Stimulated activated naive B cell treated with anti-CD40 and anti-IgM and Interleukin-4, amounts not matched to agents 10 μg/mL and 1 μg/mL and 100 μg/mL, for 72 hours (primary cell): ENCODE measurements around the gene KCNQ1.

Source experiments
- ATAC-seq, 2 donors: fragments of 150-1000 bp; cut with Tn5 transposase; replicated peaks; 2 replicates each; pipeline ENCODE4 v1.10.0; 2021; ENCODE audit warnings: moderate library complexity in 1 of 2
- DNase-seq: peaks from one replicate; pipeline ENCODE4 v3.0.0; 2021
- H3K27ac Mint-ChIP-seq: one replicate; pipeline ENCODE4 v1.8.0; 2022; ENCODE audit warnings: mild to moderate bottlenecking, mixed read lengths
- H3K27me3 Mint-ChIP-seq, 2 donors: one replicate each; pipeline ENCODE4 v1.8.0; 2022; ENCODE audit warnings: mixed read lengths in 2 of 2
- H3K36me3 Mint-ChIP-seq, 2 donors: one replicate each; pipeline ENCODE4 v1.8.0; 2022; ENCODE audit warnings: mixed read lengths in 2 of 2, mild to moderate bottlenecking in 1 of 2
- H3K4me1 Mint-ChIP-seq, 2 donors: one replicate each; pipeline ENCODE4 v1.8.0; 2022; ENCODE audit warnings: mixed read lengths in 2 of 2, mild to moderate bottlenecking in 1 of 2
- H3K4me3 Mint-ChIP-seq, 2 donors: one replicate each; pipeline ENCODE4 v1.8.0; 2022; ENCODE audit warnings: mild to moderate bottlenecking in 2 of 2, mixed read lengths in 2 of 2, moderate library complexity in 1 of 2
- H3K9me3 Mint-ChIP-seq, 2 donors: one replicate each; pipeline ENCODE4 v1.8.0; 2022; ENCODE audit warnings: mixed read lengths in 2 of 2, mild to moderate bottlenecking in 1 of 2

The KCNQ1 gene

DNA sequence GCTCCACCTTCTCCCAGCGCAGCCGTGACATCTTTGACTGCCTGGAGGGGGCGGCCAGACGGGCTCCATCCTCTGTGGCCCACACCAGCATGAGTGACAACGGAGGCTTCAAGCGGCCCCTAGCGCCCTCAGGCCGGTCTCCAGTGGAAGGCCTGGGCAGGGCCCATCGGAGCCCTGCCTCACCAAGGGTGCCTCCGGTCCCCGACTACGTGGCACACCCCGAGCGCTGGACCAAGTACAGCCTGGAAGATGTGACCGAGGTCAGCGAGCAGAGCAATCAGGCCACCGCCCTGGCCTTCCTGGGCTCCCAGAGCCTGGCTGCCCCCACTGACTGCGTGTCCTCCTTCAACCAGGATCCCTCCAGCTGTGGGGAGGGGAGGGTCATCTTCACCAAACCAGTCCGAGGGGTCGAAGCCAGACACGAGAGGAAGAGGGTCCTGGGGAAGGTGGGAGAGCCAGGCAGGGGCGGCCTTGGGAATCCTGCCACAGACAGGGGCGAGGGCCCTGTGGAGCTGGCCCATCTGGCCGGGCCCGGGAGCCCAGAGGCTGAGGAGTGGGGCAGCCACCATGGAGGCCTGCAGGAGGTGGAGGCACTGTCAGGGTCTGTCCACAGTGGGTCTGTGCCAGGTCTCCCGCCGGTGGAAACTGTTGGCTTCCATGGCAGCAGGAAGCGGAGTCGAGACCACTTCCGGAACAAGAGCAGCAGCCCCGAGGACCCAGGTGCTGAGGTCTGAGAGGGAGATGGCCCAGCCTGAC lies 41.7 kb upstream of the KCNQ1 start:
- peaks cover 13 to 23% of the 10 kb centered on the region in 2 donors for H3K36me3 Mint-ChIP-seq
- H3K27ac Mint-ChIP-seq: peak overlapping the region; percentile 73
- no peak for DNase-seq
- H3K4me3 Mint-ChIP-seq: peak overlapping the region; percentile 55 to 96
- ATAC-seq: no peak
- peaks cover 19 to 48% of the 10 kb centered on the region in 2 donors for H3K4me1 Mint-ChIP-seq
- H3K27me3 Mint-ChIP-seq: no peaks in the 10 kb centered on the region
- H3K9me3 Mint-ChIP-seq: no peaks in the 10 kb centered on the region

DNA sequence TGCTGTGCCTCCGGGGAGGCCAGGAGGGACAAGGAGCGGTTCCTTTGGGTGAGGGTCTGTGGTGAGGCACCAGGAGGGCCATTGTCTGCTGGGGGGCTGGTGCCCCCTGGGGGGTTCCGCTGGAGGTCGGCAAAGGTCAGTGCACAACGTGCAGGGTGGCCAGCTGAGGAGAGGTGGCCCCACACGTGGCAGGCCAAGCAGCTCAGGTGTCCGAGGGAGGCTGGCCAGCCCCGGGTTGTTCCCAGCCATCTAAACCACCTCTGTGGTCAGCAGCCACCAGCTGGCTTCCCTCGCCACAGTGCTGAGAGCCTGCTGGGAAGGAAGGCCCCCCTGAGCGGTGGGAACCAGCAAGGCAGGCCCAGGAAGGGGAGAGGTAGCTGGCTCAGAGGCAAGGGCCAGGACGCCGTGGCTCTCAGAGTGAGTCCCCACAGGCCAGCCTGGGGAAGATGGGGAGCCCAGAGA lies 40.0 kb upstream of the KCNQ1 start:
- no peak overlapping the region for H3K4me3 Mint-ChIP-seq
- ATAC-seq (no peak), DNase-seq (no peak)
- H3K36me3 Mint-ChIP-seq: peaks cover 13 to 23% of the 10 kb centered on the region in 2 donors
- peaks cover 14 to 31% of the 10 kb centered on the region in 2 donors for H3K4me1 Mint-ChIP-seq
- H3K9me3 Mint-ChIP-seq: no peaks in the 10 kb centered on the region
- no peaks in the 10 kb centered on the region for H3K27me3 Mint-ChIP-seq
- H3K27ac Mint-ChIP-seq: peak overlapping the region; percentile 25

DNA sequence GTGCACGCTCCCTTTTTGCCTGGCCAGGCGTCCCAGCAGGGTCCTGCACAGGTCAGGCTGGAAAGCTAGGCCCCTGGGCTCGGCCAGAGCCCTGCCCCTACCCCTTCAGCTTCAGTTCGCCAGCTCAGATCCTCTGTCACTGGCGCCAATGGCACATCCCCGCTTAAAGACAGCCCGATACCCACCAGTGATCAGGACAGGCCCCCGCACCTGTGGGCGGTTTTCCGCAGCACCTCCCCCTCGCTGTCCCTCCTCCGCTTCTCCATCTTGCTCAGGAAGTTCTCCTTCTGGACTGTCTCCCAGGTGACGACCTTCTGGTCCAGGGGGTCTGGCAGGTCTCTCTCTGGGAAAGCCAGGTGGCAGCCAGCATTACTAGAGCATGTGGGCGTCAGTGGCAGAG lies 38.4 kb upstream of the KCNQ1 start:
- H3K27me3 Mint-ChIP-seq: peaks cover 0 to 6% of the 10 kb centered on the region in 2 donors
- H3K4me1 Mint-ChIP-seq: peaks cover 10 to 17% of the 10 kb centered on the region in 2 donors
- DNase-seq (no peak), ATAC-seq (no peak)
- H3K9me3 Mint-ChIP-seq: no peaks in the 10 kb centered on the region
- H3K4me3 Mint-ChIP-seq: no peak overlapping the region
- peaks cover 11 to 23% of the 10 kb centered on the region in 2 donors for H3K36me3 Mint-ChIP-seq
- H3K27ac Mint-ChIP-seq: peak overlapping the region; percentile 33

DNA sequence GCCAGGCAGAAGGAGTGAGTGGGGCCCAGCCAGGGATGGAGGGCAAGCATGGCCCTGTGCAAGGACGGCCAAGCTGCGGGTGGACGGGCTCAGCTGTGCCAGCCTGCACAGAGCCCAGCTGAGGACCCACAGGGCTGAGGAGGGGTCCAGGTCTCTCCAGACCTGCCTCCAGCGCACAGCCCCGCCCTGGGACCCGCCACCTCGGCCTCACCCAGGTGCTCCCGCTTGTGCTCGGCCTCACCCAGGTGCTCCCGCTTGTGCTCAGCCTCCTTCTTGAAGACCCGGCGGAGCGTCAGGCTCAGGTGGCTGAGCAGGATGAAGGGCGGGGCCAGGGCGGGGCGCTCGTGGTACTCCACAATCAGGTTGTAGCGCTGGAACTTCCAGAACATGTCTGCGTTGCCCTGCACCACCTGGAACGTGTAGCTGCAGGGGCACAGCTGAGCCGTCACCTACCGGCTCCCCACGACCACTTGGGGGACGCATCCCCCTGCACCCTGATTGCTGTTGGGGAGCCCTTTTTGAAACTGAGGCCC lies 37.9 kb upstream of the KCNQ1 start:
- H3K4me3 Mint-ChIP-seq: no peak overlapping the region

DNA sequence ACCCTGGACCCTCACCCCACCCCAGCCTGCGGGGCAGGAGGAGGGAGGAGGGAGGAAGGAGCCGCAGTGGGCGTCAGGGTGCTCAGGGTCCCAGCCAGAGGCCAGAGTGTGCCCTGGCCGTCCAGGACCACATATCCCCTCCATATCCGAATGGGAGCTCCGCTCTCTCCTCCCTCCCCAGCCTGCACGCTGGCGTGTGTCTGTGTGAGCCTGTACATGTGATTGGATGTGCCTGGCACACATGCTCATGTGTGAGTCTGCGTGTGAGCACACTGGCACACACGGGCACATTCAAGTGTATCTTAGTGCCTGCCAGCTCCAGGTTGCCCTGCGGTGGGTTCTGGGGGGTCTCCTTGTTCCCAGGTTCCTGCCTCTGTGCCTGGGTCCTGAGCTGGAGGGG lies 36.1 kb upstream of the KCNQ1 start:
- peaks cover 10 to 12% of the 10 kb centered on the region in 2 donors for H3K36me3 Mint-ChIP-seq
- no peak overlapping the region for H3K4me3 Mint-ChIP-seq
- peaks cover 0 to 6% of the 10 kb centered on the region in 2 donors for H3K27me3 Mint-ChIP-seq
- DNase-seq (no peak), ATAC-seq (no peak)
- no peak overlapping the region for H3K27ac Mint-ChIP-seq
- H3K9me3 Mint-ChIP-seq: no peaks in the 10 kb centered on the region
- H3K4me1 Mint-ChIP-seq: peaks cover 0 to 5% of the 10 kb centered on the region in 2 donors

More for the DNA sequence above, 37.9 kb upstream of the KCNQ1 start:
- ATAC-seq: no peak
- H3K4me1 Mint-ChIP-seq: peaks cover 9 to 12% of the 10 kb centered on the region in 2 donors
- DNase-seq: no peak
- peaks cover 0 to 6% of the 10 kb centered on the region in 2 donors for H3K27me3 Mint-ChIP-seq
- H3K36me3 Mint-ChIP-seq: peaks cover 11 to 23% of the 10 kb centered on the region in 2 donors
- H3K9me3 Mint-ChIP-seq: no peaks in the 10 kb centered on the region
- no peak overlapping the region for H3K27ac Mint-ChIP-seq

DNA sequence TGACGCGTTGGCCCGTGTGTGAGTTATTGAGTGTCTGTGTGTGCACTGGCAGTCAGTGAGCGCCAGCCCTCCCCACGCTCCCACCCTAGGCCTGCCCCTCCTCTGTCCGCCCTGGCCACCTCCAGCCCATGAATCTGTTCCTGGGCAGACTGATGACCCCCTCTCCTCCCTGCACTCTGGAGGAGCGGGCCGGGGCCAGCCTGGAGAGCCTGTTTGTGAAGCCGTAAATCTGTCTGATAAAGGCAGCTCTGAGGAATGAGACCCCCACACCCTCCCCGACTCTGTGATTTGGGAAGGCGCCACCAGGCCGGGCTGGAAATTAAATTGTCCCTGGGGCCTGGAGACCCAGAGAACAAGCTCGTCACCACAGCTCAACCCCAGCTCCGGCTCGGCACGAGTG lies 35.7 kb upstream of the KCNQ1 start:
- ATAC-seq (no peak), DNase-seq (no peak)
- H3K27me3 Mint-ChIP-seq: peaks cover 0 to 6% of the 10 kb centered on the region in 2 donors
- H3K9me3 Mint-ChIP-seq: no peaks in the 10 kb centered on the region
- no peak overlapping the region for H3K27ac Mint-ChIP-seq
- H3K4me1 Mint-ChIP-seq: peaks cover 0 to 4% of the 10 kb centered on the region in 2 donors
- H3K4me3 Mint-ChIP-seq: no peak overlapping the region
- peaks cover 6 to 8% of the 10 kb centered on the region in 2 donors for H3K36me3 Mint-ChIP-seq

DNA sequence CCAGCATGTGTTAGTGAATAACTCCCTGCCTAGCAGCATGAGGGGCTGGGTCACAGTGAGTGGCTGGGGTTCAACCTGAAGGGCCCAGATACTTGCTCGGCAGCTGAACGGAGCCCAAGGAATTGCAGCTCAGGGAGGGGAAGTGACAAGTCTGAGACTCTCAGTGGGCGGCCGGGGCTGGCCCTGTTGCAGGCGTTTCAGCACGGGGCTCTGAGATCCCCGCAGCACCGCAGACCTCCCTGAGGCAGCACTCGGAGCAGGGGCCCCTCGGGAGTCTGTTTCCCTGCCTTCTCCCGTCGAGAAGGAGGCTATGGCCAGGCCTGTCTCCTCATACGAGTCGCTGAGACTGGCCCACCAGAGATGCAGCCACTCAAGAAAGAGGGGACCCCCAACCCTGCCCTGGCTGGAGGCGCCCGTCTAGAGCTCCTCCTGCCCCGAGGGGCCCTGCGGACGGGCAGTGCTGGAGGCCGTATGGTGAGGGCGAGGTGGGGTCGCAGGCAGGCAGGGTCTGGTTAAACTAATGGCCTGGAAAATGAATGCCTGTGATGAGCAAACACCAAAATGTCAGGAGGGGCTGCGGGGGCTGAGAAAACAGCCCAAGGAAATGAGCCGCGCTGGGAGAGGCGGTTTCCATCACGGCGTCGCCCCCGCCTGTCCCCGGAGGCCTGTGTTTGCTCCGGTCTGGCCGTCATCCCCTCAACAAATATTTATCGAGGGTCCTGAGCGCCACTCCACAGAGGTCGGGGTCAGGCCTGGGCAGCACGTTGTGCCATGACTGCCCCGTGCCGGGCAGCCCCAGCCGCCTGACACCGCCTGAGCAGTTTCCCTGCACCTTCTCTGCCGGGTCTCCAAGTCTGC lies 35.0 kb upstream of the KCNQ1 start:
- peaks cover 3 to 4% of the 10 kb centered on the region in 2 donors for H3K36me3 Mint-ChIP-seq
- DNase-seq (no peak), ATAC-seq (no peak)
- H3K27ac Mint-ChIP-seq: no peak overlapping the region
- H3K4me1 Mint-ChIP-seq: peaks cover 0 to 4% of the 10 kb centered on the region in 2 donors
- peaks cover 0 to 6% of the 10 kb centered on the region in 2 donors for H3K27me3 Mint-ChIP-seq
- H3K4me3 Mint-ChIP-seq: no peak overlapping the region
- no peaks in the 10 kb centered on the region for H3K9me3 Mint-ChIP-seq

DNA sequence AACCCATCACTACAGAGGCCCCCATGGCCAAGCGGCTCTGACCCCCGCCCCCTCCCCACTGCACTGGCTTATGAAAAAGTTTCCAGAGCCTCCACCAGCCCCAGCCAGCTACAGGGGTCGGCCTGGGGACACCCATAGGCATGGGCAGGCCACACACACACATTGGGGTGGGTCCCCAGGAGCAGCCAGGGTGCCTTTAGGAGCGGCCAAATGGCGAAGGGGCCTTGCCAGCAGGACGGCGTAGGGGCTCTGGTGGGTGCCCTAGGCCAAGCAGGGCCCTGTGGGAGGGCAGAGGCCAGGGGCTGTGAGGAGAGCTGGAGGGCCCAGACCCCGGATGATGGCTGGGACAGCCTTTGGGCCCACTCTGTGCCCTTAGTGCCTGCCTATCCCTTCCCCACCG lies 34.2 kb upstream of the KCNQ1 start:
- no peaks in the 10 kb centered on the region for H3K4me1 Mint-ChIP-seq
- ATAC-seq: no peak
- DNase-seq: no peak
- peaks cover under 1% of the 10 kb centered on the region in 2 donors for H3K36me3 Mint-ChIP-seq
- no peaks in the 10 kb centered on the region for H3K9me3 Mint-ChIP-seq
- H3K27ac Mint-ChIP-seq: no peak overlapping the region
- H3K27me3 Mint-ChIP-seq: peaks cover 0 to 6% of the 10 kb centered on the region in 2 donors
- H3K4me3 Mint-ChIP-seq: no peak overlapping the region

DNA sequence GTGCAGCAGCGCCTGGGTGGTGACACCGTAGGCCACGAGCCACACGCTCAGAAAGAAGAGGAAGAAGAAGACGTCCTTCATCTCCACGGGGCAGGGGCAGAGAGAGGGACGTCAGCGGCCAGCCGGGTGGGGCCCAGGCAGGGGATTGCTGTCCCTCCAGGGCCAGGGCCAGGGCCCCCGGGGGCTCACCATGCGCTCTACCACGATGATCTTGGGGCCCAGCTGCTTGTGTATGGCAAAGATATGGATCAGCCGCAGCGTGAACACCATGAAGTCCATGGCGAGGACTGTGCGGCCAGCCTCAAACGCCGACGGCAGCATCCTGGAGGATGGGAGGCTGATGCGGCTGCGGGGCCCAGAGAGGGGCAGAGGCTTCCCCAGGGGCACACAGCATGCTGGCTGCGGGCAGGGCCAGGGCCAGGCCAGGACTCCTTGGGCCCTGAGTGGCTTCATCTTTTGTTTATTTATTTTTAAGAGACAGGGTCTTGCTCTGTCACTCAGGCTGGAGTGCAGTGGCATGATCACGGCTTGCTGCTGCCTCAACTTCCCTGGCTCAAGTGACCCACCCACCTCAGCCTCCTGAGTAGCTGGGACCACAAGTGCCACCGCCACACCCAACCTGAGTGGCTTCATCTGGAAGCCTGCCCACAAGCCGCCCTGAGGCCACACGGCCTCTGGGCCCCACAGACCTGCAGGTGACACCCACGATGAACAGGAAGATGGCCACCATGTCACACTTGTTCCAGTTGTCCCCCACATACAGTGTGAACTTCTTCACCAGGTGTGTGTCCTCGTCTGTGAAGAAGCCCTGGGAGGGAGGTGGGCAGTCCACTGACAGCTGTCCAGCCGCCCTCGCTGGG lies 33.1 kb upstream of the KCNQ1 start:
- ATAC-seq: no peak
- Mint-ChIP-seq H3K4me1 (no peaks in the 10 kb centered on the region), H3K36me3 (no peaks in the 10 kb centered on the region), H3K4me3 (no peak overlapping the region), H3K27me3 (peaks cover 0 to 6% of the 10 kb centered on the region in 2 donors), H3K27ac (no peak overlapping the region), H3K9me3 (no peaks in the 10 kb centered on the region)
- DNase-seq: no peak

DNA sequence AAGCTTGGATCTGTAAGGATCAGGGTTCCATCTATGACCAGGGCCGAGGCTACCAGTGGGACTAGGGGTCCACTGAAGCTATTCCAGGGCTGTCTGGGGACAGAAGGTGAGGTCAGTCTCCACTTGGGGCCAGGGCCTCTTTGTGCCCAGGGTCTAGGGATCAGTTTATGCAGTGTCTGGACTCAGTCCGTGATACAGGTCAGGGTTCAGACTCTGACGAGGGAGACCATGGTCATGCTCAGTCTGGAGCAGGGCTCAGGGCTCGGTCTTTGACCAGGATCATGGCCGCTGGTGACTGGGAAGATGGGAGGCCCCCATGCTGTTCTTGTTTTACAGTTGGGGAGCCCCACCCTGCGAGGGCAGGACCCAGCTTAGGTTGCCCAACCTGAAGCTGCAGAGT lies 32.5 kb upstream of the KCNQ1 start:
- no peaks in the 10 kb centered on the region for H3K4me1 Mint-ChIP-seq
- H3K27me3 Mint-ChIP-seq: peaks cover 0 to 6% of the 10 kb centered on the region in 2 donors
- H3K27ac Mint-ChIP-seq: no peak overlapping the region
- H3K36me3 Mint-ChIP-seq: no peaks in the 10 kb centered on the region
- no peak overlapping the region for H3K4me3 Mint-ChIP-seq
- no peaks in the 10 kb centered on the region for H3K9me3 Mint-ChIP-seq
- DNase-seq: no peak
- ATAC-seq: no peak

DNA sequence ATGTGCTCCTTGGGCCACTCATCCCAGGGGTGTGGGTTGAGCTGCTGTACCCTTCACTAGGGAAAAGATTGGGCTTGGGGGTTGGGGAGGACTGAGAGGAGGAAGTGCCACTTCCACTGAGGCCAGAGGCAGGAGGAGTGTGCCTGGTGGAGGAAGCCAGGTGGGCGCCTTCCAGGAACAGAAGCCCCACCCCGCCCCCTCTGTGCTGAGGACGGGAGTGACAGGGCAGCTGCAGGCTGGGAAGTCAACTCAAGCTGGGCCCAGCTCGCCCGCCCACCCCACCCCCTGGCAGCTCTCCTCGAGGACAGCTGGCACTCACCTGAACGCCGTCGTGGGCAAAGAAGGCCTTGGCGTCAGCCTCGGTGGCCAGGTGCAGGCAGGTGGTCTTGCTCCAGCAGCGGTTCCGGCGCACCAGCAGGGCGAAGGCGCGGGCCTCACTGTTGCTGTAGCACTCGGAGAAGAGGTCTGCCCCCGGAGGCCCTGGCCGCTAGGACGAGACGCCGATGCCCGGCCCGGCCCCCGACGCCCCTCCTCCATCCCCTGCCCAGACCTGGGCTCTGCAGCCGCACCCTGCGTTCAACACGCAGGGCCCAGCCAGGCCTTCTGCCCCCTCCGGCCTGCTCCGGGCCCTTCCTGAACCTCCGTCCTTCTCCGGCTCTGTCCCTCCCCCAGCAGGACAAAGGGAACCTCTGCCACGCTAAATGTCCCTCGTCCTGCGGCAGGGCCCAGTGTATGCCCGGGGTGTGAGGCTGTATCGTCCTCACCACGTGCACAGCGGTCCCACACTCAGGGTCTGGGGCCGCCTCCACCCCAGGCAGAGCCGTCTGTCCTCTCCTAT lies 30.8 kb upstream of the KCNQ1 start:
- ATAC-seq (no peak), DNase-seq (no peak)
- H3K4me3 Mint-ChIP-seq: no peak overlapping the region
- H3K27me3 Mint-ChIP-seq: peaks cover 0 to 6% of the 10 kb centered on the region in 2 donors
- no peaks in the 10 kb centered on the region for H3K4me1 Mint-ChIP-seq
- no peak overlapping the region for H3K27ac Mint-ChIP-seq
- H3K36me3 Mint-ChIP-seq: no peaks in the 10 kb centered on the region
- H3K9me3 Mint-ChIP-seq: no peaks in the 10 kb centered on the region

DNA sequence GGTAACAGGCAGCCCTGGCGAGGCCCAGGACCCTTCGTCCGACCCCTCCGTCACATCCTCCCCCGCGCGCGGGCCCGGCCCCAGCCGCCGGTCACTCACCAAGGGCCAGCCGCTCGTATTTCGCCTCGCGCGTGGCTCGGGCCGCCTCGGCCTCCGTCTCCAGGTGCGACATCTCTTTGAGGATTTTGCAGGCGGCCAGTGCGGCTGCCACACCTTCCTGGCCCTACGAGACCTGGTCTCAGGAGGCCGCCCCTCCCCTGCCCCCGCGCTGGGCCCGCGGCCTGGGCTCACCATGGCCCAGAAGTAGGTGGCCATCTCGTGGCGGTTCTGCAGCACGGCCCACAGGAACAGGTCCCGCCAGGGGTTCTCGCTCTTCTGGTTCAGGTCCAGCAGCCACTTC lies 30.2 kb upstream of the KCNQ1 start:
- no peak for DNase-seq
- H3K27ac Mint-ChIP-seq: no peak overlapping the region
- H3K36me3 Mint-ChIP-seq: no peaks in the 10 kb centered on the region
- H3K4me3 Mint-ChIP-seq: no peak overlapping the region
- H3K4me1 Mint-ChIP-seq: peaks cover 0 to under 1% of the 10 kb centered on the region in 2 donors
- H3K9me3 Mint-ChIP-seq: no peaks in the 10 kb centered on the region
- peaks cover 0 to 6% of the 10 kb centered on the region in 2 donors for H3K27me3 Mint-ChIP-seq
- no peak for ATAC-seq

DNA sequence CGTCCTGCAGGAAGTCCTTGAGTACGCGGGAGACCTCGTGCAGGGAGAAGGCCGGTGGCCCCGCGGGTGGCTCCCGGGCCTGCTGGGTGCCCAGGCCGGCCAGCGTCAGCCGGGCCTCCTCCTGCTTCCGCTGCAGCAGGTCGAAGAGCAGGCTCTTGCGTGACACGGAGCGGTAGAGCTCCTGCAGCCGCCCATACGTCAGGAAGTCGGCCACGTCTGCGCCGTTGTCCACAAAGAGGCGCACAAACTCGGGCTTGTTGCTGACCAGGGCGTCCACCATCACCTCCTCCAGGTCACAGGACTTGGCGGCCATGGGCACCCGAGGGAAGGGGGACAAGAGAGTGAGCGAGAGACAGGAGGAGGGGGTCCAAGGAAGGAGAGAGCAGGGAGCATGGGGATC lies 29.6 kb upstream of the KCNQ1 start:
- ATAC-seq (no peak), DNase-seq (no peak)
- Mint-ChIP-seq H3K4me1 (peaks cover 0 to 5% of the 10 kb centered on the region in 2 donors), H3K9me3 (no peaks in the 10 kb centered on the region), H3K27ac (peak overlapping the region; percentile 51), H3K36me3 (no peaks in the 10 kb centered on the region), H3K27me3 (peaks cover 0 to 6% of the 10 kb centered on the region in 2 donors), H3K4me3 (no peak overlapping the region)
